ENCODE data around the gene HOXD11.

Gene HOXD11

DNA sequence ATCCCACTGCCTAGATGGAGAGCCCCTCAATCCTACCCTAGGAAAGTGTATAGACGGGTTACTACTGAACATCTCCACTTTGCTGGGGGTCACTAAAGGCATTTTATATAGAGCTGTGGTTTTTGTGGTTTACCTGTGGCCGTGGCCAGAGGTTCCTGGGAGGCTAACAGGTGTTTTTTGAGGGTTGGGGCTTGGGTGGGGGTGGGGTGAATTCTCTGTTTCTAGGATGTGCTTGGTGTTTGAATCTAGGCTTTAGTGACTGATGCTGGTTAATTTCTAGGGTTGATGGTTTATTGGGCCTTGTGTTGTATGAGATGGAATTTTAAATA is 30.1 kb downstream of the HOXD11 start:
- TF ChIP-seq, protein P1, sequence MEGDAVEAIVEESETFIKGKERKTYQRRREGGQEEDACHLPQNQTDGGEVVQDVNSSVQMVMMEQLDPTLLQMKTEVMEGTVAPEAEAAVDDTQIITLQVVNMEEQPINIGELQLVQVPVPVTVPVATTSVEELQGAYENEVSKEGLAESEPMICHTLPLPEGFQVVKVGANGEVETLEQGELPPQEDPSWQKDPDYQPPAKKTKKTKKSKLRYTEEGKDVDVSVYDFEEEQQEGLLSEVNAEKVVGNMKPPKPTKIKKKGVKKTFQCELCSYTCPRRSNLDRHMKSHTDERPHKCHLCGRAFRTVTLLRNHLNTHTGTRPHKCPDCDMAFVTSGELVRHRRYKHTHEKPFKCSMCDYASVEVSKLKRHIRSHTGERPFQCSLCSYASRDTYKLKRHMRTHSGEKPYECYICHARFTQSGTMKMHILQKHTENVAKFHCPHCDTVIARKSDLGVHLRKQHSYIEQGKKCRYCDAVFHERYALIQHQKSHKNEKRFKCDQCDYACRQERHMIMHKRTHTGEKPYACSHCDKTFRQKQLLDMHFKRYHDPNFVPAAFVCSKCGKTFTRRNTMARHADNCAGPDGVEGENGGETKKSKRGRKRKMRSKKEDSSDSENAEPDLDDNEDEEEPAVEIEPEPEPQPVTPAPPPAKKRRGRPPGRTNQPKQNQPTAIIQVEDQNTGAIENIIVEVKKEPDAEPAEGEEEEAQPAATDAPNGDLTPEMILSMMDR (IDR thresholded peaks at IDR 0.05; ENCODE audit: control insufficient read depth, insufficient read depth, low read depth, low read length, missing control alignments) = no peak
- DNase-seq (ENCODE audit: low read depth) = no peak
- peak overlapping the region; percentile 69 for H3K4me3 ChIP-seq (ENCODE audit: control insufficient read depth, low read depth, low read length)

- no peak for DNase-seq (ENCODE audit: low read depth)
- TF ChIP-seq, protein P1 (IDR thresholded peaks at IDR 0.05; ENCODE audit: control insufficient read depth, insufficient read depth, low read depth, low read length, missing control alignments) = no peak
- H3K4me3 ChIP-seq (ENCODE audit: control insufficient read depth, low read depth, low read length) = no peak overlapping the region
Measured at GRCh38 chr2:176137906-176138305, 30.8 kb downstream of the HOXD11 start.

DNA sequence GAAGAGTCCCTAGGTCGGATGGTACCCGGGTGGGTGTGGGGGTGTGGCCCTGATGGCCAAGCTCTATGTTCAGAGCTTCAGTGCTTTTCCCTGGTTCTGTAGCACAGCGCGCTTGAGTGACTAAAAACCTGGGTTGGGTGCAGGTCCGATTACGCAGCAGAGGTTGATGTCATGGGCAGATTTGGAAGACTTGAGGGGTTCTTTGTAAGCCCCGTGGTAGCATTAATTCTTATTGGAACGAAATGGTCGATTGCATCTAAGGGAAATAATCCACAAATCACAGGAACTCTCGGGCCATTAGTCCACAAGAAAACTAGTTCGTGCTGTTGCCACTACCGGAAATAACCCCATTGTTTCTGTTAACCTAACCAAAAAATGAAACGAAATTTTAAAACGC is 31.4 kb downstream of the HOXD11 start:
- TF ChIP-seq, protein P1 (IDR thresholded peaks at IDR 0.05; ENCODE audit: control insufficient read depth, insufficient read depth, low read depth, low read length, missing control alignments) = no peak
- DNase-seq (ENCODE audit: low read depth) = no peak
- no peak overlapping the region for H3K4me3 ChIP-seq (ENCODE audit: control insufficient read depth, low read depth, low read length)

DNA sequence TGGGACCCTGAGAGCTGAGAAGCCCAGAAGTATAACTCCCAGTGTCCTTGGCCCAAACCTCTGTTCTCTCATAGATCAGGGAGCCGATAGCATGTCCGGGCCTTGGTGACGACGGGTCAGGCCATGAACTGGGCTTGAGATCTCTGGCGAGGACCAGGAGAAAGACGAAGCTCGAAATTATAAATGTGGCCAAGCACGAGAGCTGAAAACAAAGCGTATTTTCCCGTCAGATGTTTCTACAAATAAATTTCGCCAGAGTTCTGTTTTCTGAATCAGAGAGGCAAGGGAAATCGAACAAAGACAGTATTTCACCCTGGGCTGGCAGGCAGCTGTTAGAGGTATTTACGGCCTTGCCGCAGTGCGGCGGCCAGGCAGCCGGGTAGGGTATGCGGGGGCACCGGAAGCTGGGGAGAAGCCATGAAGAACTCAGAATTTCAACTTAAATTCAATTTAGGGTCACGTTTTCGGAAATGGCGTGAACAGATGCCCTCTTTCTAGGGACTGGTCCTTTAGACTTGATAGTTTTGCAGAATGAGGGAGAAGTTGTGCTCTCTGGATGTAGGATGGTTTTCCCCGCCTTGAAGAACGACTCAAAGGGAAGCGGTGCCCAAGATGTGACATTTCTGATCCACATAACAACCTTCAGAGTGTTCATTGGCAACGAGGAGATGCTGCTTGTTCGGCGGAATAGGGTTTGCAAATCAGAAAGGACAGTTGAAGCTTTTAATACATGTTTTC is 32.0 kb downstream of the HOXD11 start:
- no peak for DNase-seq (ENCODE audit: low read depth)
- TF ChIP-seq, protein P1 (IDR thresholded peaks at IDR 0.05; ENCODE audit: control insufficient read depth, insufficient read depth, low read depth, low read length, missing control alignments) = no peak
- no peak overlapping the region for H3K4me3 ChIP-seq (ENCODE audit: control insufficient read depth, low read depth, low read length)

DNA sequence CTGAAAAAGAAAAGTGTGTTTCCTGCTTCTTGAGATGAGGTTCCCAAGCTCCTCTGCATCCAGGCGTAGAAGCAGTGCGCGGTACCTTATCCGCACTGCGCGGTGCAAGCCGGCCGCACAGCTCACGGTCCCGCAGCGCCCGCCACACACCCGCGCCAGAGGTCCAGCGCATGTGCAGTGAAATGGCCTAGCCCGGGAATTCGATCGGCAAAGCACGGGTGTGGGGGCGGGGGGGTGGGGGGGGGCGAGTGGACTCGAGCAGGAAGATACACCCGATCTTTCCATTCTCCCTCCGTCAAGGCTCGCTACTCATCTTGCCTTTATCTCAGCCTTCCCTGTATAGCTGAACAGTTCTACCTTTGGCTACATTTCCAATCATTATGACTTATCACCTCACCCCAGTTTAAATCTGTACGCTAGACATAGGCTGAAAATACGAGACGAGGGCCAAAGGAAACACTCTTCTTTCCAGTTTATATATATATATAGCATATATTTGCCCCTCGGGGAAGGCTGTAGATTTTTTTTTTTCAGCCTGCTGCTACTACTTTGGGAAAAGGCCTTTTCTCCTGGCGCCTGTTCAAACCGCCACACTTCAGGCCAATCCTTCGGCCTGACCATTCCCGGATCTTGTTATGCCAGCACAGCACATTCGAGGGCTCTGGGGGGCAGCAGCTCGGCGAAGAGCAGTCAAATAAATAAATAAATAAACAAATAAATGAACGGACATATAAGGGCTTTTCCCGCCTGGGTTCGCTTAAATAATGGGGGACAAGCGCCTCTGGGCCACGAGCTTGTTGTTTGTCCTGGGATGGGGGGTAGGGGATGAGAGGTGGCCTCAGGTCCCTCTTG is 32.8 kb downstream of the HOXD11 start:
- TF ChIP-seq, protein P1 (IDR thresholded peaks at IDR 0.05; ENCODE audit: control insufficient read depth, insufficient read depth, low read depth, low read length, missing control alignments) = no peak
- H3K4me3 ChIP-seq (ENCODE audit: control insufficient read depth, low read depth, low read length) = peak overlapping the region; percentile 87
- no peak for DNase-seq (ENCODE audit: low read depth)

GRCh38 chr2:176140513-176141317 is 33.6 kb downstream of the HOXD11 start:
- H3K4me3 ChIP-seq (ENCODE audit: control insufficient read depth, low read depth, low read length) = peak overlapping the region; percentile 87
- TF ChIP-seq, protein P1 (IDR thresholded peaks at IDR 0.05; ENCODE audit: control insufficient read depth, insufficient read depth, low read depth, low read length, missing control alignments) = peak; percentile 85
- no peak for DNase-seq (ENCODE audit: low read depth)
